ENCODE data around the gene PRAMEF13.
"Not testable (repeated sequence)": the region's sequence is repeated elsewhere in the genome, so short reads cannot be mapped to it uniquely, and the experiment has no call there.

PRAMEF13 gene

GRCh38 chr1:13155909-13156308 is 45.3 kb downstream of the PRAMEF13 start, which contains the start of gene PRAMEF26:
Gene PRAMEF26 (minus strand): TSS chr1:13156009. CDS start chr1:13153095, 2,914 bp downstream.
- not testable (repeated sequence) for FAIRE-seq

Measured in islet of Langerhans (tissue), 1 donor.